ENCODE results near the gene ARHGEF6. TPM values are rescaled to one million over a fixed set of nuclear protein-coding genes. Genes with fewer than 3 reads are reported as not detected.
"Not testable (repeated sequence)": the region's sequence is repeated elsewhere in the genome, so short reads cannot be mapped to it uniquely, and the experiment has no call there.

Gene ARHGEF6
- total and polyA plus RNA-seq, 3 donors from 2014 or later, result 5.7 to 7.0 (median 6.8) TPM

- Histone ChIP-seq H3K4me3 (no peak overlapping the region), H3K36me3 (ENCODE audit: low read depth, missing control alignments) (no peaks in the 10 kb centered on the region), H3K4me1 (no peaks in the 10 kb centered on the region), H3K27ac (no peak overlapping the region), H3K9me3 (no peaks in the 10 kb centered on the region), H3K27me3 (no peaks in the 10 kb centered on the region)
- DNase-seq, result no peak
- no peak for TF ChIP-seq POLR2A (IDR thresholded peaks at IDR 0.05)
- TF ChIP-seq, protein P1, sequence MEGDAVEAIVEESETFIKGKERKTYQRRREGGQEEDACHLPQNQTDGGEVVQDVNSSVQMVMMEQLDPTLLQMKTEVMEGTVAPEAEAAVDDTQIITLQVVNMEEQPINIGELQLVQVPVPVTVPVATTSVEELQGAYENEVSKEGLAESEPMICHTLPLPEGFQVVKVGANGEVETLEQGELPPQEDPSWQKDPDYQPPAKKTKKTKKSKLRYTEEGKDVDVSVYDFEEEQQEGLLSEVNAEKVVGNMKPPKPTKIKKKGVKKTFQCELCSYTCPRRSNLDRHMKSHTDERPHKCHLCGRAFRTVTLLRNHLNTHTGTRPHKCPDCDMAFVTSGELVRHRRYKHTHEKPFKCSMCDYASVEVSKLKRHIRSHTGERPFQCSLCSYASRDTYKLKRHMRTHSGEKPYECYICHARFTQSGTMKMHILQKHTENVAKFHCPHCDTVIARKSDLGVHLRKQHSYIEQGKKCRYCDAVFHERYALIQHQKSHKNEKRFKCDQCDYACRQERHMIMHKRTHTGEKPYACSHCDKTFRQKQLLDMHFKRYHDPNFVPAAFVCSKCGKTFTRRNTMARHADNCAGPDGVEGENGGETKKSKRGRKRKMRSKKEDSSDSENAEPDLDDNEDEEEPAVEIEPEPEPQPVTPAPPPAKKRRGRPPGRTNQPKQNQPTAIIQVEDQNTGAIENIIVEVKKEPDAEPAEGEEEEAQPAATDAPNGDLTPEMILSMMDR (IDR thresholded peaks at IDR 0.05), result no peak
- intact Hi-C loops (cut with DNase I; ENCODE audit: low total_unique reads), result no loop called here
Measured at GRCh38 chrX:136778916-136779315, 1.8 kb downstream of the ARHGEF6 start.

DNA sequence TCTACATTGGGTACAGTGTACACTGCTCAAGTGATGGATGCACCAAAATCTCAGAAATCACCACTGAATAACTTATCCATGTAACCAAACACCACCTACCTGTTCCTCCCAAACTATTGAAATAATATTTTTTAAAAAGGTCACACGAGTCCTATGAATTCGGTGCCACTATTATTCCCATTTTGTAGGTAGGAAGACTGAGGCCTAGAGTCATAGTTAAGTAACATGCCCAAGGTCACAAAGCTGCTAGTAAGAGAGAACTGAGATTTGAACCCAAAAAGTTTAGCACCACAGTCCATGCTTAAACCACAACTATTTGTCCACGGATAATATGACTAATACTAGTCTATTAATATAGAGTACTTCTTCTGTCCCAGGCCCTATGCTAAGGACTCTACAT lies 2.7 kb downstream of the ARHGEF6 start:
- no peak for DNase-seq
- TF ChIP-seq, protein P1 (IDR thresholded peaks at IDR 0.05), result no peak
- TF ChIP-seq POLR2A (IDR thresholded peaks at IDR 0.05), result no peak
- no peaks in the 10 kb centered on the region for H3K27me3 ChIP-seq
- no peaks in the 10 kb centered on the region for H3K9me3 ChIP-seq
- H3K36me3 ChIP-seq (ENCODE audit: low read depth, missing control alignments), result no peaks in the 10 kb centered on the region
- no peak overlapping the region for H3K27ac ChIP-seq
- 93 to 98% methylated on average over 3 of the region's 3 CpGs for WGBS, 2 donors
- no peaks in the 10 kb centered on the region for H3K4me1 ChIP-seq
- no peak overlapping the region for H3K4me3 ChIP-seq
- intact Hi-C loops (cut with DNase I; ENCODE audit: low total_unique reads), result no loop called here

GRCh38 chrX:136773648-136774047 lies 7.1 kb downstream of the ARHGEF6 start:
- no peak for DNase-seq
- no peak overlapping the region for H3K27ac ChIP-seq
- no peaks in the 10 kb centered on the region for H3K4me1 ChIP-seq
- WGBS, 2 donors, result 81 to 83% methylated on average over 2 of the region's 2 CpGs
- no peaks in the 10 kb centered on the region for H3K36me3 ChIP-seq (ENCODE audit: low read depth, missing control alignments)
- no peaks in the 10 kb centered on the region for H3K27me3 ChIP-seq
- no peaks in the 10 kb centered on the region for H3K9me3 ChIP-seq
- H3K4me3 ChIP-seq, result no peak overlapping the region
- intact Hi-C loops (cut with DNase I; ENCODE audit: low total_unique reads), result no loop called here
- TF ChIP-seq, protein P1 (IDR thresholded peaks at IDR 0.05), result no peak
- TF ChIP-seq POLR2A (IDR thresholded peaks at IDR 0.05), result no peak

DNA sequence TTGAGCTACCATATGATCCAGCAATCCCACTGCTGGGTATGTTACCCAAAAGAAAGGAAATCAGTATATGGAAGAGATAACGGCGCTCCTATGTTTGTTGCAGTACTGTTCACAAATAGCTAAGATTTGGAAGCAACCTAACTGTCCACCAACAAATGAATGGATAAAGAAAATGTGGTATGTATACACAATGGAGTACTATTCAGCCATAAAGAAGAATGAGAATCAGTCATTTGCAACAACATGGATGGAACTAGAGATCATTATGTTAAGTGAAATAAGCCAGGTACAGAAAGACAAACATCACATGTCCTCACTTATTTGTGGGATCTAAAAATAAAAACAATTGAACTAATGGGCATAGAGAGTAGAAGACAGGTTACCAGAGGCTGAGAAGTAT lies 8.9 kb downstream of the ARHGEF6 start:
- H3K9me3 ChIP-seq; H3K27ac ChIP-seq; H3K4me1 ChIP-seq; H3K4me3 ChIP-seq; intact Hi-C loops (cut with DNase I; ENCODE audit: low total_unique reads); H3K27me3 ChIP-seq; DNase-seq; H3K36me3 ChIP-seq (ENCODE audit: low read depth, missing control alignments): not testable (repeated sequence)
- WGBS, 2 donors, result 96% methylated on average over 2 of the region's 2 CpGs

- WGBS, 2 donors, result 47 to 60% methylated on average over 4 to 5 of the region's 7 CpGs
- H3K27ac ChIP-seq, result no peak overlapping the region
- DNase-seq, result peak; percentile 17
- no peaks in the 10 kb centered on the region for H3K4me1 ChIP-seq
- H3K9me3 ChIP-seq, result no peaks in the 10 kb centered on the region
- intact Hi-C loops (cut with DNase I; ENCODE audit: low total_unique reads), result no loop called here
- TF ChIP-seq, protein P1 (IDR thresholded peaks at IDR 0.05), result no peak
- no peak for TF ChIP-seq POLR2A (IDR thresholded peaks at IDR 0.05)
- no peaks in the 10 kb centered on the region for H3K36me3 ChIP-seq (ENCODE audit: low read depth, missing control alignments)
- H3K27me3 ChIP-seq, result no peaks in the 10 kb centered on the region
- H3K4me3 ChIP-seq, result no peak overlapping the region
Measured at GRCh38 chrX:136768469-136769084, 12.2 kb downstream of the ARHGEF6 start.
